PC-9 (cell line): ENCODE data around the gene CCDC85A. TPM values are rescaled to one million over a fixed set of nuclear protein-coding genes. Genes with fewer than 3 reads are reported as not detected.
"Not testable (repeated sequence)": the region's sequence is repeated elsewhere in the genome, so short reads cannot be mapped to it uniquely, and the experiment has no call there.

Experiments used
- BruUV-seq: library from RNA; stranded (reverse); fragments of 400-500 nt; replicated peaks from 2 replicates; lab custom pipeline; 2021; lab: Mats Ljungman, UMichigan
- CTCF ChIA-PET: fragments of 300-600 bp; sonication (Branson Sonifier 250); formaldehyde crosslinking; loops from one replicate; lab custom pipeline; 2022; ENCODE audit warnings: antibody characterized with exemption; lab: Charles Lee
- POLR2A ChIA-PET: fragments of 300-600 bp; sonication (Branson Sonifier 250); formaldehyde crosslinking; loops from one replicate; lab custom pipeline; 2022; ENCODE audit warnings: antibody characterized with exemption; ENCODE audit not compliant: unreplicated experiment; lab: Charles Lee
- DNase-seq, 2 experiments: peaks; one replicate each; pipeline versions ENCODE4 v3.0.0 to v3.0.0-alpha.2; 2015 to 2022; ENCODE audit warnings: mixed read lengths in 1 of 2
- H2AFZ ChIP-seq: fragments of 200-600 bp; sonication (generic); 2 replicates; pipeline ENCODE4 v1.8.1; 2017; ENCODE audit warnings: antibody characterized with exemption
- H3F3A ChIP-seq: fragments of 200-600 bp; sonication (generic); 2 replicates; pipeline ENCODE4 v1.8.1; 2017; ENCODE audit warnings: antibody characterized with exemption, mild to moderate bottlenecking, low read depth; ENCODE audit not compliant: insufficient read depth
- H3K27ac ChIP-seq: fragments of 200-600 bp; sonication (generic); 2 replicates; pipeline ENCODE4 v1.6.1; 2016; ENCODE audit warnings: mixed run types
- H3K27me3 ChIP-seq: fragments of 200-600 bp; sonication (generic); 2 replicates; pipeline ENCODE4 v1.6.1; 2016; ENCODE audit warnings: low read depth, mixed run types; ENCODE audit not compliant: insufficient read depth
- H3K36me3 ChIP-seq: fragments of 200-600 bp; sonication (generic); 2 replicates; pipeline ENCODE4 v1.6.1; 2016; ENCODE audit warnings: low read depth, mixed run types
- H3K4me1 ChIP-seq: fragments of 200-600 bp; sonication (generic); replicated peaks from 2 replicates; pipeline ENCODE4 v1.6.1; 2016; ENCODE audit warnings: mixed run types; ENCODE audit not compliant: insufficient read depth
- H3K4me2 ChIP-seq: fragments of 200-600 bp; sonication (generic); 2 replicates; pipeline ENCODE4 v1.6.1; 2017; ENCODE audit warnings: mixed run types
- H3K4me3 ChIP-seq: fragments of 200-600 bp; sonication (generic); 2 replicates; pipeline ENCODE4 v1.6.1; 2016; ENCODE audit warnings: mixed run types
- H3K79me2 ChIP-seq: fragments of 200-600 bp; sonication (generic); 2 replicates; pipeline ENCODE4 v1.6.1; 2017; ENCODE audit warnings: low read depth, mixed run types
- H3K9me2 ChIP-seq: fragments of 200-600 bp; sonication (generic); 2 replicates; pipeline ENCODE4 v1.8.1; 2017; ENCODE audit warnings: mild to moderate bottlenecking; ENCODE audit not compliant: insufficient read depth
- H3K9me3 ChIP-seq: fragments of 200-600 bp; sonication (generic); 2 replicates; pipeline ENCODE4 v1.8.1; 2016; ENCODE audit warnings: low read depth; ENCODE audit not compliant: insufficient read depth
- H4K20me1 ChIP-seq: fragments of 200-600 bp; sonication (generic); 2 replicates; pipeline ENCODE4 v1.8.1; 2017; ENCODE audit not compliant: insufficient read depth
- EZH2 ChIP-seq: fragments of 200-600 bp; sonication (generic); IDR thresholded peaks from 2 replicates; pipeline ENCODE4 v1.8.0; 2017; ENCODE audit warnings: antibody characterized with exemption, low read depth
- intact Hi-C: fragments of 100-400 bp; cut with micrococcal nuclease; formaldehyde crosslinking; loops from one replicate; pipeline ENCODE4 v1.10.0; 2022; ENCODE audit not compliant: unreplicated experiment
- total RNA-seq: library from RNA; stranded (reverse); gene quantifications from 2 replicates; pipeline ENCODE4 v1.2.3, GENCODE V29; 2021
- TF ChIP-seq, protein P1 (sequence below): fragments of 200-600 bp; sonication (generic); conservative IDR thresholded peaks from 2 replicates; pipeline ENCODE4 v1.6.1; 2017; ENCODE audit warnings: mixed run types, antibody characterized with exemption, mild to moderate bottlenecking, moderate library complexity

CCDC85A gene
- total RNA-seq, 1 experiment from 2014 or later, result not detected

DNA sequence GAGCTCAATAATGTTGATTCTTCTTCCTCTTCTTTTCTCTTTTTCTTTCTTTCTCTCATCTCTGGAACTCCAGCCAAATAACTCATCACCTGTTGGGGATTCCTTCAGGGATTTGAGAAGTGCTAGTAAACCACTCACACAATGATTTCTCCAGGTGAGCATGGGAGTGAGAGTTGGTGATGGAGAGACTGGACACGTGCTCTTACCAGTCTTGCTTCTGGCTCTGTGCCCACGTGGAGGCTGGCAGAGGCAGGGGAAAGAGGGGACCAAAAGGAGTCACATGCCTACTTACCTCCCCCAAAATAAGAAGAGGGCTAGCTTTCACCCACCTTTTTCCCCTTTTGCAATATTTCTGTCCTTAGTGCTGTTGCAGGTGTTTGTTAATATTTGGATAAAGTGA is 28.6 kb upstream of the CCDC85A start:
- Histone ChIP-seq H3K9me3 (no peaks in the 10 kb centered on the region), H4K20me1 (no peaks in the 10 kb centered on the region; the same call in 1 of the 2 replicates), H3K27ac (no peak overlapping the region), H3K4me2 (no peak overlapping the region), H3K4me3 (no peak overlapping the region), H3K36me3 (no peaks in the 10 kb centered on the region), H3K4me1 (no peaks in the 10 kb centered on the region), H3F3A (no peaks in the 10 kb centered on the region), H3K79me2 (no peaks in the 10 kb centered on the region), H3K27me3 (peaks cover 18% of the 10 kb centered on the region), H3K9me2 (no peaks in the 10 kb centered on the region), H2AFZ (no peak overlapping the region)
- CTCF ChIA-PET, result no interaction called here
- BruUV-seq, result no TSS peak
- POLR2A ChIA-PET, result no interaction called here
- TF ChIP-seq, protein P1, sequence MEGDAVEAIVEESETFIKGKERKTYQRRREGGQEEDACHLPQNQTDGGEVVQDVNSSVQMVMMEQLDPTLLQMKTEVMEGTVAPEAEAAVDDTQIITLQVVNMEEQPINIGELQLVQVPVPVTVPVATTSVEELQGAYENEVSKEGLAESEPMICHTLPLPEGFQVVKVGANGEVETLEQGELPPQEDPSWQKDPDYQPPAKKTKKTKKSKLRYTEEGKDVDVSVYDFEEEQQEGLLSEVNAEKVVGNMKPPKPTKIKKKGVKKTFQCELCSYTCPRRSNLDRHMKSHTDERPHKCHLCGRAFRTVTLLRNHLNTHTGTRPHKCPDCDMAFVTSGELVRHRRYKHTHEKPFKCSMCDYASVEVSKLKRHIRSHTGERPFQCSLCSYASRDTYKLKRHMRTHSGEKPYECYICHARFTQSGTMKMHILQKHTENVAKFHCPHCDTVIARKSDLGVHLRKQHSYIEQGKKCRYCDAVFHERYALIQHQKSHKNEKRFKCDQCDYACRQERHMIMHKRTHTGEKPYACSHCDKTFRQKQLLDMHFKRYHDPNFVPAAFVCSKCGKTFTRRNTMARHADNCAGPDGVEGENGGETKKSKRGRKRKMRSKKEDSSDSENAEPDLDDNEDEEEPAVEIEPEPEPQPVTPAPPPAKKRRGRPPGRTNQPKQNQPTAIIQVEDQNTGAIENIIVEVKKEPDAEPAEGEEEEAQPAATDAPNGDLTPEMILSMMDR, result no peak
- no peak for TF ChIP-seq EZH2
- intact Hi-C loops, result no loop called here
- DNase-seq, result no peak

DNA sequence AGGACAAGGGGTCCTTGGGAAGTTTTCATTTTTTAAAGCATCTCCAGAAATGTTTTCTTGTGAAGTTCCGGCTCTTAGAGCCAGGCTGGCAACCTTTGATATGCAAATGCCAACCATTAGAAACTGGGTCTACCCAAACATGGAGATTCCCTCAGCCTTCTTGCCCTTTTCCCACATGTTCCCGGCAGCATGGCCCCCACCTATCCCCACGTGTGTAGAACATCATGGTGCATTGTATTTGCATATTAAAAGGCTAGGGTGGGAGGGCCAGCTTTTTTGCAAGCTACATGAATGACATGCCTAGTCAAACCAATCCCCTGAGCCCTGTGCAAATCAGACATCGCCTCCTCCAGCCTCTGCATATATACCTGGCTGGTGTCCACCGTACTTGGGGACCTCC is 23.9 kb upstream of the CCDC85A start:
- BruUV-seq, H3K4me1 ChIP-seq, H3K79me2 ChIP-seq, H4K20me1 ChIP-seq, H3F3A ChIP-seq, POLR2A ChIA-PET, CTCF ChIA-PET, H3K9me2 ChIP-seq, DNase-seq, H2AFZ ChIP-seq, H3K36me3 ChIP-seq, H3K27ac ChIP-seq, H3K9me3 ChIP-seq, H3K4me3 ChIP-seq, intact Hi-C loops, H3K4me2 ChIP-seq: not testable (repeated sequence)
- H3K27me3 ChIP-seq, result peaks cover 15% of the 10 kb centered on the region

DNA sequence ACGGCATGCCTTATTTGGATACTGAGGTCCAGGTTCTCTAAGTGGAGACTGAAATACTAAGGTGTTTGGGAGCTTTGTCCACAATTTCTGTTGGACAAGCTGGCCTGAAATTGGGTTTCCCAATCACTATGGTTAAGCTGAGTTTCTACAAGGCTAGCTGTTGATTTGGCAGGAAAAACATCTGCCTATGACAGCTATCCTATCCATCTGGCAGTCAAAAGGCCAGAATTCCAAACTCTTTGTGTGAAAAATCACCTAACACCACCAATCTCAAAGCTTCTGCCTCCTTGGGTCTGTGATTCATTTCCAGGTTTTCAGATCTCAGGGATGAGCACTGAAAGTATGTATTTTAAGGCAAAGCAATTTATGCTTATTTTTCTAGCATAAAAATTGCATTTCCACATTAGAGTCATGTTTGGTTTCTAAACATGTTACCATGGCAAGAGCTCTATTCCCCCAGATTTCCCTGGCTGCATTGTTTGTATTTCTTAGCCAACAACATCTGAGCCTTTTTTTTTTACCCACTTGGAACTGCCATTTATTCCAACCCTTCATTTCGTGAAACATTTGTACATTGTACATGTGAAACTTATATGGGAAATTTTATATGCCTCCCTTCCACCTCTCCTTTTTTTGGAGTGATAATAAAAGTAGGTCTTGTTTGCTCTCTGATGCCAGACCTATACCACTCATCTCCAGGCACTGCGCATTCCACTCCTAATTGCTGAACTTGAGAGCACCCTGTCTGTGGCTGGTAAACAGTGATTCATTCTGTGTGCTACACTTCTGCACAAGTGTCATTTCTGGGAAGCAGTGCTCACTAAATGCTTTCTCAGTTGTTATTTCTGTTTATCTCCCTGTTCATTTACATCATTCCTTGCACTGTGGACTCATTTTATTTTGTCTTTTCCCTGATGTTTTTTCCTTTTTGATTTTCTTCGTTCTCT is 15.9 kb upstream of the CCDC85A start:
- Histone ChIP-seq H3K36me3 (no peaks in the 10 kb centered on the region), H3K27ac (no peak overlapping the region), H3F3A (no peaks in the 10 kb centered on the region), H2AFZ (no peak overlapping the region), H3K79me2 (no peaks in the 10 kb centered on the region), H3K27me3 (0 out of 2 replicates have a peak, but pooled peaks cover 6% of the 10 kb centered on the region), H3K9me2 (no peaks in the 10 kb centered on the region), H3K9me3 (no peaks in the 10 kb centered on the region), H3K4me2 (no peak overlapping the region), H4K20me1 (no peaks in the 10 kb centered on the region), H3K4me1 (no peaks in the 10 kb centered on the region), H3K4me3 (no peak overlapping the region)
- no peak for TF ChIP-seq EZH2
- TF ChIP-seq, protein P1, result no peak
- ChIA-PET POLR2A (no interaction called here), CTCF (no interaction called here)
- no peak for DNase-seq
- no TSS peak for BruUV-seq
- intact Hi-C loops, result no loop called here
